GM12801 (cell line): Measurements from ENCODE around the gene DDX56.

Experiments
- CTCF ChIP-seq: IDR thresholded peaks from one replicate; pipeline ENCODE4 v1.5.1; 2011; ENCODE audit warnings: control low read depth; ENCODE audit not compliant: insufficient read length; ENCODE audit errors: extremely low read depth

The DDX56 gene

GRCh38 chr7:44534501-44534900 lies 39.2 kb downstream of the DDX56 start:
- TF ChIP-seq CTCF, result no peak

- TF ChIP-seq CTCF, result no peak
These were observed 39.6 kb downstream of the DDX56 start for GRCh38 chr7:44534087-44534486.

DNA sequence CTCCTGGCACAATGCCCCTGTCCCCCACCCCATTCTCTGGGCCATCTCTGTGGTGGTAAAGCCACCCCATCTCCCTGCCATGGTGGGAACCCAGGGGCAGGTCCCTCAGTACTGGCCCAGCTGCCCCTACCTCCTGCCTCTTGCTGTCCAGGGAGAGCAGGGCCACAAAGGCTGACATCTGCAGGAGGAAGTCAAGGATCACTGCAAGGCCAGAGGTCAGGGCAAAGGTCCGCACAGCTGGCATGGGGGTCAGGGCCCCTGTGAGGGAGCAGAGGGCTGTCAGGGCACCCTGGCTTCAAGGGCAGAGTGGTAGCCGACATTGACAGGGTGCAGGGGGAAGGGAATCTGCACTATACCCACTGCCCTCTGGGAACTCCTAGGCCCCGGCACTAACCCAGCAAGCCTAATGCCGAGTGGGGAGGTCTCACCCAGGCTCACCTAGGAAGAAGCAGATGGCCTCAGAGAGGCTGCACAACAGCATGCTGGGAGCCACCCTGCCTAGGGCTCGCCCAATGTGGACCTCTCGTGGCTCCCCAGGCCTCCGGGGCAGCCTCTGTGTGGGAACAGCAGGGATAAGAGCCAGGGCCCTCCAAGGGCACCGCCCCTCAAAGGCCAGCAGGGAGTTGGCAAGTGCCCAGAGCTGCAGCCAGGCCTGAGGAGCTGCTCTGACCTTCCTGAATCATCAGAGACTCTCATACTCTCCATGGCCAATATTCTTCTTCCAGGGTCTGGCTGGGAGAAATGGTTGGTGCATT lies 40.2 kb downstream of the DDX56 start:
- TF ChIP-seq CTCF, result no peak

GRCh38 chr7:44531421-44532380 lies 42.0 kb downstream of the DDX56 start:
- TF ChIP-seq CTCF, result no peak

DNA sequence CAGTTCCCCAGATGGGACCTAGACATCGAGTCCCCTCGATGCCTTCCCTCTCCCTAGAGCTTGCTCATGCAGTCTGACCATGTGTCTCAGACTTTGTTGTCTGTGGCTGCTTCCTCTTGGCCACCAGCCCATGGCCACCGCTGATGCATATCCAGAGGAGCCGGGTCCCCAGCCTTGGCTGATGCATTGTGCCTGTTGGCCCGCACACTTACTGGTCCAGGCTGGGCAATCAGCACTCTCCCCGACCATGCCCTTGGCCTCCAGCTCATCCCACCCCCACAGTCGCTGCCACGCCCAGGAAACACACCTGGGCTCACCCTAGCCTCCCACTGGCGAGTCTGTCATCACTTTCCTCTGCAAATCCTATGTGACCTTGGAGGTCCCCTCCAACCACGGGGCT lies 42.7 kb downstream of the DDX56 start:
- no peak for TF ChIP-seq CTCF

- no peak for TF ChIP-seq CTCF
These were observed 48.8 kb downstream of the DDX56 start for GRCh38 chr7:44524811-44525388.

DNA sequence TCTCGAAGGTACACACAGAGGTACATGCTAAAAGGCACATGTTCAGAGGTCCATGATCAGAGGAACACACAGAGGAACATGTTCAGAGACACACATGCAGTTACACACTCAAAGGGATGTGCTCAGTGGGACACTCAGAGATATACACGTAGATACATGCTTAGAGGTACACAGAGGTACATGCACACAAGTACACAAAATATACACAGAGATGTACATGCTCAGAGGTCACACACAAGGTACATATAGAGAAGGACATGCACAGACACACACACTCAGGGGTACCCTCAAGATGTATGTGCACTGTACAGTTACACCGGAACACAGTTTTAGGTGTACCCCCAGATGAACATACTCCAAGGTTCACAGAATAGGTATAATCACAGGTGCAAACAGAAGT lies 51.4 kb downstream of the DDX56 start:
- no peak for TF ChIP-seq CTCF
